ENCODE results near the gene MIF. TPM values are rescaled to one million over a fixed set of nuclear protein-coding genes. Genes with fewer than 3 reads are reported as not detected.
A peak's percentile ranks its signal among the peaks of the same experiment; 100 is the strongest.
"Not testable (repeated sequence)": the region's sequence is repeated elsewhere in the genome, so short reads cannot be mapped to it uniquely, and the experiment has no call there.

MIF gene
- total RNA-seq, 1 experiment from 2014 or later = 957 TPM

DNA sequence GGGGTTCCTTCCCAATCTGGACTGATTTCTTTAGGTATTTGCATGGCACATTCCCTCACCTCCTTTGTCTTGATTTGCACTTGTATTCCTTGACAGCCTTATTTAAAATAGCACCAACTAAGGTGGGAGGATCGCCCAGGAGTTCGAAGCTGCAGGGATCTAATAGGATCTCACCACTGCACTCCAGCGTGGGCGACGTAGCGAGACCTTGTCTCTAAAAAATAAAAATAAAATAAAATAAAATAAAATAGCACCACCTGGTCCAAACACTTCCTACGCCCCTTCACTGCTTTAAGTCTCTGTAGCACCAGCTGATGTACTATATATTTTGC lies 35.7 kb upstream of the MIF start:
- peak overlapping the region; percentile 93 for H3K4me3 ChIP-seq (ENCODE audit: low read length)

DNA sequence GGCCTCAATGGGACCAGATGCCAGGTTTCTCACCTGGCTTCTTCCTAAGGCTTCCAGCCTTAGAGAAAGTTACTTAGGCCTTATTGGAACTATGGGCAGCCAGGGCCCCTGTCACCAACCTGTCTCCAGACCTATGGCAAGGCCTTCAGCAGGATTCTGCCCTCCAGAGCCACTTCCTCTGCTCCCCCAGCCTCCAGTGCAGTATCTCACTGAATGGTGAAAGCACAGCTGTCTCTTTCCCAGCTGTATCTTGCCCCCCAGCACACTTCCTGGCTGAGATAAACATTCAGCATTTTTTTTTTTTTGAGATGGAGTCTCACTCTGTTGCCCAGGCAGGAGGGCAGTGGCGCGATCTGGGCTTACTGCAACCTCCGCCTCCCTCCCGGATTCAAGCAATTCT lies 35.0 kb upstream of the MIF start:
- no TSS peak for BruUV-seq (replicated peaks)
- ATAC-seq (no peak), DNase-seq (no peak)
- Histone ChIP-seq H3K4me2 (ENCODE audit: low read length) (no peak overlapping the region), H3K27me3 (ENCODE audit: low read length) (no peaks in the 10 kb centered on the region), H3K27ac (ENCODE audit: low read length) (no peak overlapping the region), H3K36me3 (ENCODE audit: low read depth, low read length) (no peaks in the 10 kb centered on the region), H3K9ac (ENCODE audit: low read length) (no peak overlapping the region), H2AFZ (ENCODE audit: low read length) (no peak overlapping the region), H3K4me3 (ENCODE audit: low read length) (no peak overlapping the region), H3K79me2 (ENCODE audit: low read length) (no peaks in the 10 kb centered on the region), H4K20me1 (ENCODE audit: low read length) (no peaks in the 10 kb centered on the region), H3F3A (ENCODE audit: low read length, unreplicated experiment) (no peaks in the 10 kb centered on the region), H3K9me3 (ENCODE audit: low read length) (no peaks in the 10 kb centered on the region), H3K4me1 (ENCODE audit: insufficient read depth, low read length) (peaks cover 5% of the 10 kb centered on the region; the same call in 1 of the 2 replicates), H3K9me2 (replicated peaks; ENCODE audit: low read length) (no peaks in the 10 kb centered on the region)
- intact Hi-C loops (cut with micrococcal nuclease) = no loop called here
- ChIA-PET CTCF (interaction anchor here (0.6 kb wide), 1 partner anchor 9 kb away, joined by 4 read pairs; no protein-coding TSS in a partner anchor), POLR2A (ENCODE audit: unreplicated experiment) (no interaction called here)
- TF ChIP-seq, protein P1, sequence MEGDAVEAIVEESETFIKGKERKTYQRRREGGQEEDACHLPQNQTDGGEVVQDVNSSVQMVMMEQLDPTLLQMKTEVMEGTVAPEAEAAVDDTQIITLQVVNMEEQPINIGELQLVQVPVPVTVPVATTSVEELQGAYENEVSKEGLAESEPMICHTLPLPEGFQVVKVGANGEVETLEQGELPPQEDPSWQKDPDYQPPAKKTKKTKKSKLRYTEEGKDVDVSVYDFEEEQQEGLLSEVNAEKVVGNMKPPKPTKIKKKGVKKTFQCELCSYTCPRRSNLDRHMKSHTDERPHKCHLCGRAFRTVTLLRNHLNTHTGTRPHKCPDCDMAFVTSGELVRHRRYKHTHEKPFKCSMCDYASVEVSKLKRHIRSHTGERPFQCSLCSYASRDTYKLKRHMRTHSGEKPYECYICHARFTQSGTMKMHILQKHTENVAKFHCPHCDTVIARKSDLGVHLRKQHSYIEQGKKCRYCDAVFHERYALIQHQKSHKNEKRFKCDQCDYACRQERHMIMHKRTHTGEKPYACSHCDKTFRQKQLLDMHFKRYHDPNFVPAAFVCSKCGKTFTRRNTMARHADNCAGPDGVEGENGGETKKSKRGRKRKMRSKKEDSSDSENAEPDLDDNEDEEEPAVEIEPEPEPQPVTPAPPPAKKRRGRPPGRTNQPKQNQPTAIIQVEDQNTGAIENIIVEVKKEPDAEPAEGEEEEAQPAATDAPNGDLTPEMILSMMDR (conservative IDR thresholded peaks at IDR 0.05; ENCODE audit: low read depth, low read length) = no peak
- TF ChIP-seq EZH2phosphoT487 (IDR thresholded peaks at IDR 0.05; ENCODE audit: borderline replicate concordance, low read length) (no peak), EZH2 (IDR thresholded peaks at IDR 0.05; ENCODE audit: low read length, unreplicated experiment) (no peak)

More for the DNA sequence above, 35.7 kb upstream of the MIF start:
- Histone ChIP-seq H2AFZ (ENCODE audit: low read length) (peak overlapping the region; percentile 100), H3K9me3 (ENCODE audit: low read length) (no peaks in the 10 kb centered on the region), H4K20me1 (ENCODE audit: low read length) (no peaks in the 10 kb centered on the region), H3K27me3 (ENCODE audit: low read length) (no peaks in the 10 kb centered on the region), H3K27ac (ENCODE audit: low read length) (no peak overlapping the region), H3K4me2 (ENCODE audit: low read length) (peak overlapping the region; percentile 100), H3K9me2 (replicated peaks; ENCODE audit: low read length) (no peaks in the 10 kb centered on the region), H3K4me1 (ENCODE audit: insufficient read depth, low read length) (peaks cover 5% of the 10 kb centered on the region; the same call in 1 of the 2 replicates), H3K9ac (ENCODE audit: low read length) (peak overlapping the region; percentile 86; the same call in 1 of the 2 replicates), H3F3A (ENCODE audit: low read length, unreplicated experiment) (no peaks in the 10 kb centered on the region), H3K36me3 (ENCODE audit: low read depth, low read length) (no peaks in the 10 kb centered on the region), H3K79me2 (ENCODE audit: low read length) (no peaks in the 10 kb centered on the region)
- intact Hi-C loops (cut with micrococcal nuclease) = no loop called here
- ChIA-PET POLR2A (ENCODE audit: unreplicated experiment) (no interaction called here), CTCF (no interaction called here)
- no TSS peak for BruUV-seq (replicated peaks)
- TF ChIP-seq EZH2 (IDR thresholded peaks at IDR 0.05; ENCODE audit: low read length, unreplicated experiment) = no peak
- TF ChIP-seq, protein P1 (conservative IDR thresholded peaks at IDR 0.05; ENCODE audit: low read depth, low read length) = no peak
- TF ChIP-seq EZH2phosphoT487 (IDR thresholded peaks at IDR 0.05; ENCODE audit: borderline replicate concordance, low read length) = no peak
- no peak for DNase-seq
- no peak for ATAC-seq

DNA sequence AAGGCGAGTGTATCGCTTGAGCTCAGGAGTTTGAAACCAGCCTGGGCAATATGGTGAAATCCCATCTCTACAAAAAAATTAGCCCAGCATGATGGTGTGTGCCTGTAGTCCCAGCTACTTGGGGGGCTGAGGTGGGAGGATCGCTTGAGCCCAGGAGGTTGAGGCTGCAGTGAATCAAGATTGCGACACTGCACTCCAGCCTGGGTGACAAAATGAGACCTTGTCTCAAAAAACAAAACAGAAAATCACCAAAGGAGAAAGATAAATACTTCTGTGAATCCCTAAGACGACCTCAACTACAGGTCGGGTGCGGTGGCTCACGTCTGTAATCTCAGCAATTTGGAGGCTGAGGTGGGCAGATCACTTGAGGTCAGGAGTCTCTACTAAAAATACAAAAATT lies 34.0 kb upstream of the MIF start:
- DNase-seq; H2AFZ ChIP-seq (ENCODE audit: low read length); H3F3A ChIP-seq (ENCODE audit: low read length, unreplicated experiment); CTCF ChIA-PET; BruUV-seq (replicated peaks); H3K36me3 ChIP-seq (ENCODE audit: low read depth, low read length); intact Hi-C loops (cut with micrococcal nuclease); H3K4me1 ChIP-seq (ENCODE audit: insufficient read depth, low read length); H3K9me2 ChIP-seq (replicated peaks; ENCODE audit: low read length); H3K4me3 ChIP-seq (ENCODE audit: low read length); H3K79me2 ChIP-seq (ENCODE audit: low read length); H3K9me3 ChIP-seq (ENCODE audit: low read length); ATAC-seq; H3K27me3 ChIP-seq (ENCODE audit: low read length); H3K9ac ChIP-seq (ENCODE audit: low read length); H4K20me1 ChIP-seq (ENCODE audit: low read length); H3K4me2 ChIP-seq (ENCODE audit: low read length); H3K27ac ChIP-seq (ENCODE audit: low read length); POLR2A ChIA-PET (ENCODE audit: unreplicated experiment): not testable (repeated sequence)

Measured in PC-3 (cell line).